GM21515 (cell line): ENCODE data around the gene ULK3.
A peak's percentile ranks its signal among the peaks of the same experiment; 100 is the strongest.
"Not testable (repeated sequence)": the region's sequence is repeated elsewhere in the genome, so short reads cannot be mapped to it uniquely, and the experiment has no call there.

Experiments used
- ATAC-seq: cut with Tn5 transposase; IDR thresholded peaks from one replicate; pipeline ENCODE4 v1.9.1; 2021; ENCODE audit not compliant: unreplicated experiment

The ULK3 gene

GRCh38 chr15:74842581-74843444 lies at the start of gene ULK3:
Gene ULK3, minus strand, starts transcription at chr15:74843156. Its CDS starts 51 bp downstream, at chr15:74843105.
- peak; percentile 82 for ATAC-seq

- no peak for ATAC-seq
Measured at GRCh38 chr15:74892313-74892712, 49.4 kb upstream of the ULK3 start.

- no peak for ATAC-seq
Measured at GRCh38 chr15:74891469-74891868, 48.5 kb upstream of the ULK3 start.

- no peak for ATAC-seq
Measured at GRCh38 chr15:74890665-74890960, 47.7 kb upstream of the ULK3 start.

- ATAC-seq: peak; percentile 89
Measured at GRCh38 chr15:74889883-74890664, 47.1 kb upstream of the ULK3 start, which contains the start of gene MPI. Gene MPI, plus strand, starts transcription at chr15:74890042. Its CDS starts 32 bp downstream, at chr15:74890074.

GRCh38 chr15:74889390-74889882 lies 46.5 kb upstream of the ULK3 start:
- peak; percentile 20 for ATAC-seq

- no peak for ATAC-seq
Measured at GRCh38 chr15:74888716-74889115, 45.8 kb upstream of the ULK3 start.

- not testable (repeated sequence) for ATAC-seq
Measured at GRCh38 chr15:74887537-74888193, 44.7 kb upstream of the ULK3 start.

- no peak for ATAC-seq
Measured at GRCh38 chr15:74885461-74885860, 42.5 kb upstream of the ULK3 start.

GRCh38 chr15:74884428-74885223 lies 41.7 kb upstream of the ULK3 start:
- no peak for ATAC-seq

GRCh38 chr15:74882528-74882927 lies 39.6 kb upstream of the ULK3 start:
- no peak for ATAC-seq

GRCh38 chr15:74878273-74878672 lies 35.3 kb upstream of the ULK3 start:
- no peak for ATAC-seq

- ATAC-seq: no peak
Measured at GRCh38 chr15:74873756-74874424, 30.9 kb upstream of the ULK3 start.

- ATAC-seq: peak; percentile 65
Measured at GRCh38 chr15:74873036-74873755, 30.2 kb upstream of the ULK3 start, which contains the start of gene SCAMP2. Gene SCAMP2, minus strand, starts transcription at chr15:74873365. Its CDS starts 110 bp downstream, at chr15:74873255.

GRCh38 chr15:74872702-74873035 lies 29.7 kb upstream of the ULK3 start:
- no peak for ATAC-seq

- ATAC-seq: no peak
Measured at GRCh38 chr15:74870436-74871215, 27.7 kb upstream of the ULK3 start.

GRCh38 chr15:74869726-74870407 lies 26.9 kb upstream of the ULK3 start:
- peak; percentile 57 for ATAC-seq

GRCh38 chr15:74869372-74869725 lies 26.4 kb upstream of the ULK3 start:
- no peak for ATAC-seq
